HG03571 (cell line): ENCODE data around the gene LAMA1.
"Not testable (repeated sequence)": the region's sequence is repeated elsewhere in the genome, so short reads cannot be mapped to it uniquely, and the experiment has no call there.

Experiments used
- ATAC-seq: cut with Tn5 transposase; IDR thresholded peaks from one replicate; pipeline ENCODE4 v1.9.1; 2021; ENCODE audit not compliant: unreplicated experiment

LAMA1 gene, protein sequence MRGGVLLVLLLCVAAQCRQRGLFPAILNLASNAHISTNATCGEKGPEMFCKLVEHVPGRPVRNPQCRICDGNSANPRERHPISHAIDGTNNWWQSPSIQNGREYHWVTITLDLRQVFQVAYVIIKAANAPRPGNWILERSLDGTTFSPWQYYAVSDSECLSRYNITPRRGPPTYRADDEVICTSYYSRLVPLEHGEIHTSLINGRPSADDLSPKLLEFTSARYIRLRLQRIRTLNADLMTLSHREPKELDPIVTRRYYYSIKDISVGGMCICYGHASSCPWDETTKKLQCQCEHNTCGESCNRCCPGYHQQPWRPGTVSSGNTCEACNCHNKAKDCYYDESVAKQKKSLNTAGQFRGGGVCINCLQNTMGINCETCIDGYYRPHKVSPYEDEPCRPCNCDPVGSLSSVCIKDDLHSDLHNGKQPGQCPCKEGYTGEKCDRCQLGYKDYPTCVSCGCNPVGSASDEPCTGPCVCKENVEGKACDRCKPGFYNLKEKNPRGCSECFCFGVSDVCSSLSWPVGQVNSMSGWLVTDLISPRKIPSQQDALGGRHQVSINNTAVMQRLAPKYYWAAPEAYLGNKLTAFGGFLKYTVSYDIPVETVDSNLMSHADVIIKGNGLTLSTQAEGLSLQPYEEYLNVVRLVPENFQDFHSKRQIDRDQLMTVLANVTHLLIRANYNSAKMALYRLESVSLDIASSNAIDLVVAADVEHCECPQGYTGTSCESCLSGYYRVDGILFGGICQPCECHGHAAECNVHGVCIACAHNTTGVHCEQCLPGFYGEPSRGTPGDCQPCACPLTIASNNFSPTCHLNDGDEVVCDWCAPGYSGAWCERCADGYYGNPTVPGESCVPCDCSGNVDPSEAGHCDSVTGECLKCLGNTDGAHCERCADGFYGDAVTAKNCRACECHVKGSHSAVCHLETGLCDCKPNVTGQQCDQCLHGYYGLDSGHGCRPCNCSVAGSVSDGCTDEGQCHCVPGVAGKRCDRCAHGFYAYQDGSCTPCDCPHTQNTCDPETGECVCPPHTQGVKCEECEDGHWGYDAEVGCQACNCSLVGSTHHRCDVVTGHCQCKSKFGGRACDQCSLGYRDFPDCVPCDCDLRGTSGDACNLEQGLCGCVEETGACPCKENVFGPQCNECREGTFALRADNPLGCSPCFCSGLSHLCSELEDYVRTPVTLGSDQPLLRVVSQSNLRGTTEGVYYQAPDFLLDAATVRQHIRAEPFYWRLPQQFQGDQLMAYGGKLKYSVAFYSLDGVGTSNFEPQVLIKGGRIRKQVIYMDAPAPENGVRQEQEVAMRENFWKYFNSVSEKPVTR (N-terminal part only)

DNA sequence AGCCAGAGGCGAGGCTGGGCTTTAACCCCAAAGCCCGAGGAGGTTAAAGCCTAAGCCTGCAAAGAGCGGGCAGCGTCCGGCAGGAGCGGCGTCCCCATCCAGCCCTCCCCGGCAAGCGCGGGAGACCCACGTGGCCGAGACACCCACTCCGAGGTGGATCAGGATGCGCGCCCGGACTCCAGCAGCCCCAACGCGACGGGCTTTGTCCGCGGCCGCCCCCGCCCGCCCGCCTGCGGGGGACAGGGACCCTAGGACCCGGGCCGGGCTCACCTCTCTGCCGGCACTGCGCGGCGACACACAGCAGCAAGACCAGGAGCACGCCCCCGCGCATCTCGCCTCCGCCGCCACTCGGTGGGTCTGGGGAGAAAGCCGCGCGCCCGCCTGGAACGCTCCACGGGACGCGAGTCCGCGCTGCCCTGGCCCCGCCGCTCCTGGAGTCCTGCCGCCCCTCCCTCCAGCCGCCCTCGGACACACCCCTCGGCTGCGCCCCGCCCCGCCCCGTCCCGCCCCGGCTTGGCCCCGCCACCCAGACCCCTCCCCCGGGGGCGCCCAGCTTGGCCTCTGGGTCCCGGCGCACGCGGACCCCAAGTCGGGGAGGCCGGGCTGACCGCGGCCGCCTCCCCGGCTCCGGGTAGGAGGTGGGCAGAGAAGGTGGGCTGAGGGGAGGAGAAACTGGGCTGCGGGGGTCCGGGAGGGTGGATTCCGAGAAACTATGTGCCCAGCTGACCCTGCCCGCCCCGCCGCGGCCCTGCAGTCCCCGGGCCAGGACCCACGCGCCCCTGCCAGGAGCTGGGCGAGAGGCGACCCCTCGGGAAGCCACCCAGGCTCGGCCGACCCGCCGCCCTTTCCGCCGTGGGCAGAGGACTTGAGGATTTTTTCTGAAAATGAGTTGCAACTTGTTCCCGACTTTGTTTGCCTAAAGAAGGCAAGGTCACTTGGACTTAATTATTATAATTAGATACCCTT lies at the start of gene LAMA1:
LAMA1 (minus strand) TSS at position 408 of the 966 bp plus-strand sequence; CDS start at position 331, 77 bp downstream.
- ATAC-seq: no peak

- ATAC-seq: no peak
Observed at GRCh38 chr18:7165846-7166393, 48.3 kb upstream of the LAMA1 start.

- ATAC-seq: no peak
Observed at GRCh38 chr18:7164323-7165004, 46.9 kb upstream of the LAMA1 start.

DNA sequence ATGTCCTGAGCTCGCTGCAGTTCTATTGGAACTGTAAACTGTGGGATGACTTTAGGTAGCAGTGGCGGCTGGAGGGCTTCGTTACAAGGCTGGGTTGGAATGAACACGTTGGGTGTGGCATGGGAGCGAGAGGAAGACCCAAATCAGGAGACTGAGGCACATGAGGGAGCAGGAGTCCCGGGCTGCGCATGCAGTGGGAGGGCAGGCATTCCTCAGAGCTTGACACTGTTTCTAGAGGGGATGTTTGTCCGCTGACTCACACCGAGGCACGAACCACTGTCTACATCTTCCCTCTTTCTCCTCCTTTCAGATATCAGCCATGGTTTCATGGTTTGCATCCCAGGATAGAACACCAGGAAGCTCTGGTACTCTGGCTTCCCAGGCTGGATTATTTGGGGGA lies 40.6 kb upstream of the LAMA1 start:
- ATAC-seq: no peak

GRCh38 chr18:7157760-7158159 lies 40.2 kb upstream of the LAMA1 start:
- ATAC-seq: no peak

- ATAC-seq: no peak
Observed at GRCh38 chr18:7155887-7156286, 38.3 kb upstream of the LAMA1 start.

- no peak for ATAC-seq
Observed at GRCh38 chr18:7155092-7155491, 37.5 kb upstream of the LAMA1 start.

GRCh38 chr18:7152440-7152839 lies 34.8 kb upstream of the LAMA1 start:
- ATAC-seq: no peak

- no peak for ATAC-seq
Observed at GRCh38 chr18:7147399-7147798, 29.8 kb upstream of the LAMA1 start.

DNA sequence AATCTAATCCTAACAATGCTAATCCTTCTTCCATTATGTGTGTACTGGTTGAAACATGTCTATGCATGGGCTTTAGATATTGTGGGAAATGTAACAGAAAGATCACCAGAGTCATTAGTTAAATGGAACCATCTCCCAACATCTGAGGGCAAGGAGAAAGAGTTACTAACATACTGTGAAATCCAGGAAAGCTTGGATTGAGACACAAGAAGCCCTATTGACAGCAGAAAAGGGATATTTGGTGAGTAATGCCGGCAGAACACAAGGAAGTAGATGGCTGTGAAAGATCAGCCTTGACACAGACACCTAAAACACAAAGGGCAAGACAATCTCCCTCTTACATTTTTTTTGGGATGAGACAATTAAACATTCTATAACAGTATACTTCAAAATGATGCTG lies 28.5 kb upstream of the LAMA1 start:
- no peak for ATAC-seq

DNA sequence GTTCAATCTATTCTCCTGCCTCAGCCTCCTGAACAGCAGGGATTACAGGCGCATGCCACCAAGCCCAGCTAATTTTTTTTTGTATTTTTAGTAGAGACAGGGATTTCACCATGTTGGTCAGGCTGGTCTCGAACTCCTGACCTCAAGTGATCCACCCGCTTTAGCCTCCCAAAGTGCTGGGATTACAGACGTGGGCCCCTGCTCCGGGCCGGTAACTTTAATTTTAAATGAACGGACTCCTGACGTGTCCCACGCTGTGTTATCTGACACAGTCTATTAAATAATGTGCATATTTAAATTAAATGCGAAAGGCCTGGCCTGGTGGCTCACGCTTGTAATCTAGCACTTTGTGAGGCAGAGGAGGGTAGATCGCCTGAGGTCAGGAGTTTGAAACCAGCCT lies 27.3 kb upstream of the LAMA1 start:
- not testable (repeated sequence) for ATAC-seq

GRCh38 chr18:7141287-7141686 lies 23.7 kb upstream of the LAMA1 start:
- ATAC-seq: no peak

DNA sequence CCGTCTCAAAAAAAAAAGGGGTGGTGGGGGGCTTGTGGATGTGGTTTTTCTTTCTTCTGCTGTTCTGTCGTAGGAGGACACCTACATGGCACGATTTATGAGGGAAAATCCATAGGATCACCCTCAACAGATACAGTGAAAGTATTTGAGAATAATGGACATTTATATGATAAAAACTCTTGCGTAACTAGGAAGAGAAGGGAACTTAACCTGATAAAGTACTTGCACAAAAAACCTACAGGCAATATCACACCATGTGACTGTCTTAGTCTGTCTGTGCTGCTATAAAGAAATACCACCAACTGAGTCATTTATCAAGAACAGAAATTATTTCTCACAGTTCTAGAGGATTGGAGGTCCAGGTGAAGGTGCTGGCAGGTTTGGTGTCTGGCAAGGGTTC lies 21.8 kb upstream of the LAMA1 start:
- ATAC-seq: no peak

GRCh38 chr18:7133181-7133580 lies 15.6 kb upstream of the LAMA1 start:
- no peak for ATAC-seq

- no peak for ATAC-seq
Observed at GRCh38 chr18:7132356-7133150, 15.0 kb upstream of the LAMA1 start.

GRCh38 chr18:7122376-7122775 lies 4.8 kb upstream of the LAMA1 start:
- no peak for ATAC-seq

- no peak for ATAC-seq
Observed at GRCh38 chr18:7116792-7117389, 706 bp downstream of the LAMA1 start.
